ENCODE measurements around the gene NAP1L1.

The NAP1L1 gene

GRCh38 chr12:76038176-76038575 lies 46.3 kb downstream of the NAP1L1 start:
- no peak for DNase-seq (ENCODE audit: low read depth)

DNA sequence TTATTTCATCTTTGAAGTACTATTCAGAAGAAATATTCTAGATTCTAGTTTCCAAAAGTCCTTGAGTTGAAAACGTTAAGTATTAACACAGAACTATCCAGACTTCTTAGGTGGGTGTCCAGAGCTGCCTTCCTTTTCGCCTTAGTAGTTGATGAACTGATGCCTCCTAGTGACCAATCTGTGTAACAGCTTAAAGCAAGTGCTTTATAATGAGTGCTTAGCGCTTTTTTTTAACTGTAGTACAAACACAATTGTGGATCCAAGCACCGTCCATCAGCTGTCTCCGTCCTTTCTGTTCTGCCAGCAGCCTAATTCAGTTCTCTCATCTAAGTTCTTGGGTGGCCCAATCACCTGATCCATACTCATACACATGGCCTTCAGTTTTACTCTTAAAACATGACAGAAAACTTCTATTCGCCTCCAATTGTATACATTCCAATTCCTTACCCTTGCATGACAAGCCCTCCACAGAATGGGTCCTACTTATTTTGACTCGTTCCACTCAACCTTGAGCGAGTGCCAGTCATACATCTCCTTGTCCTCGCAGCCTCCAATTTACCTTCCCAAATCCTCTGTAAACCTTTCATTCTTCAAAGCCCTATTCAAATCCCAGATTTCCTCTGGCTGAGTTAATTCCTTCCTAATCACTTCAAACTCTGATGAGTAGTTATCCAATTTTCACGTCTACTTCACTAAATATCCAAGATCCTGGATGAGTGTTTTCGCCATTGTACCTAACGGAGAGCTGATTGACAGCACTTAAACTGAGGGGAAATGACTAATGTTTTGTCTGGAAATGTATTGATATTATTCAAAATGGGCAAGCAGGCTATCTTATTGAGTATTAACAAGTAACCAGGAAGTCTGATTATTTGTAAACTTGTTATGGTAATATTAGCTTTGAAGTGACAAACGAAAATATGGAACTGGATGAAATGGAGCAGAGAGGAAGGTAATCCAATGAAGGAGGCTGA lies 47.1 kb downstream of the NAP1L1 start:
- DNase-seq (ENCODE audit: low read depth), result no peak

- no peak for DNase-seq (ENCODE audit: low read depth)
Observed at GRCh38 chr12:76035045-76035444, 49.4 kb downstream of the NAP1L1 start.

DNA sequence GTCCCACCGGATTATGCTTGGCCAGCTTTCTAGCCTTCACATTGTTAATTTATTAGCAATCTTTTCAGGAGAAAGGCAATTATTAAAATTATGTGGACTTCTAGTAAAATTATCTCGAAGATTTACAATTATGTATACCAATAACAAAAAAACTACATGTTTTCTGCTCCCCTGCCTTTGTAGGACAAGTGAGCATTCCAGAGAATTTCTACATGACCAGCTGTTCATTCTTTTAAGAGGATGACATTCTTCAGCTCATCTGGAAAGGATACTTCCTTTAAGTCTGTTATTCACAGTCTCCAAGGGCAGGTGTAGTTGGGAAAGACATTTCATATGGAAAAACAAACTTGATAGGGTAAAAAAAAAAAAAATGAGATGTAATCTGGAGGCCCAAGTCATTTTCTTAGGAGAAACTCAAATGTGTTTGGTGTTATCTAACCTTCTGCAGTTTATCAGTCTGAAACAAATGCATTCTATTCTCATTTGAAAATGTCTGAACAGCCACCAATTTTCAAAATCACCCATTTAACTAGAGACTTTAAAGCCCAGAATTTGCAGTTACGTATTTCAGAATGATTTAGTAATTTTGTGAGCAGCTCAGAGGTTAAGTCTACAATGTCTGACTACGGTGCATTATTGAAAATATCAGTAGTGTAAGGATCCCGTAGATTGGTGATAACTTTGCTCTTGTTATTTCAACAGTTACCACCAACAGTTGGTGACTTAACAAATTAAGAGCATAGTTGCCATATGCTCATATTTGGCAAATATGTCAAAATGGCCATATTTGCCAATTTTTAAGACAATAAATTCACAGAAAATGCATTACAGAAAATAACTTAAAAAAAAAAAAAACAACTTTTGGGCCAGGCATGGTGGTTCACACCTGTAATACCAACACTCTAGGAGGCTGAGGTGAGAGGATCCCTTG lies 51.1 kb downstream of the NAP1L1 start:
- DNase-seq (ENCODE audit: low read depth), result no peak

- DNase-seq (ENCODE audit: low read depth), result peak; percentile 13
Observed at GRCh38 chr12:76032043-76032981, 52.2 kb downstream of the NAP1L1 start.

DNA sequence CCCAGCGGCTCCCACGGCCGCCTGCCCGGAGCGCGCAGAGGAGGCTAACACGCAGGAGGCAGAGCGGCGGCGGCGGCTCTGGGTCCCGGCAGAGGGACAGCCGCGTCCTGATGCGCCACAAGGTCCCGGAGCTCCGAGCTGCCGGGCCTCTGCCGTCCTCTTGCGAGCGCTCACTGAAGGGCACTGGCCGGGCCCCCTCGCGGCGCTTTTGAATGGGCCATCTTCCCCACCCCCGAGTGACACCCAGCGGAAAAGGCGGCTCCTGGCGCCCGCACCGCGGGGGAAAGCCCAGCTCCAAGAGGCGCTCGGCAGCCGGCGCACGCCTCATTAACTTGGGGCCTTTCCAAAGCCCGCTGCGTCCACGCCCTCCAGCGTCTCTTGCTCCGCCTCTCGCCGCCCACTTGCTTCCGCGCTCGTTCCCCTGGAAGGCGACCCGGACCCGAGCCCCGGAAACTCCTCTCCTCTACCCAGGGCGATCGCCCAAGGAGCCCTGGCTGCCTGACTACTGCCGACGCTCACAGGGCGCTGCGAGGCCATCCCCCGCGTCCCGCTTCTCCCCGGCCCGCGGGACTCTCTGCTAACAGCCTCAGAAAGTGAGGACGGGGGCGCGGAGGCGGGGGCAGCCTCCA lies 53.0 kb downstream of the NAP1L1 start, which contains the start of gene PHLDA1:
Gene PHLDA1 (minus strand): TSS at position 363 of the 629 bp plus-strand sequence.
- DNase-seq (ENCODE audit: low read depth), result peak; percentile 93

GRCh38 chr12:76031081-76031413 lies 53.4 kb downstream of the NAP1L1 start:
- DNase-seq (ENCODE audit: low read depth), result no peak

GRCh38 chr12:76030341-76031080 lies 54.0 kb downstream of the NAP1L1 start:
- DNase-seq (ENCODE audit: low read depth), result peak; percentile 20

GRCh38 chr12:76029982-76030340 lies 54.5 kb downstream of the NAP1L1 start:
- DNase-seq (ENCODE audit: low read depth), result no peak

- DNase-seq (ENCODE audit: low read depth), result no peak
Observed at GRCh38 chr12:76028571-76029277, 55.8 kb downstream of the NAP1L1 start.

GRCh38 chr12:76026643-76027063 lies 57.8 kb downstream of the NAP1L1 start:
- no peak for DNase-seq (ENCODE audit: low read depth)

DNA sequence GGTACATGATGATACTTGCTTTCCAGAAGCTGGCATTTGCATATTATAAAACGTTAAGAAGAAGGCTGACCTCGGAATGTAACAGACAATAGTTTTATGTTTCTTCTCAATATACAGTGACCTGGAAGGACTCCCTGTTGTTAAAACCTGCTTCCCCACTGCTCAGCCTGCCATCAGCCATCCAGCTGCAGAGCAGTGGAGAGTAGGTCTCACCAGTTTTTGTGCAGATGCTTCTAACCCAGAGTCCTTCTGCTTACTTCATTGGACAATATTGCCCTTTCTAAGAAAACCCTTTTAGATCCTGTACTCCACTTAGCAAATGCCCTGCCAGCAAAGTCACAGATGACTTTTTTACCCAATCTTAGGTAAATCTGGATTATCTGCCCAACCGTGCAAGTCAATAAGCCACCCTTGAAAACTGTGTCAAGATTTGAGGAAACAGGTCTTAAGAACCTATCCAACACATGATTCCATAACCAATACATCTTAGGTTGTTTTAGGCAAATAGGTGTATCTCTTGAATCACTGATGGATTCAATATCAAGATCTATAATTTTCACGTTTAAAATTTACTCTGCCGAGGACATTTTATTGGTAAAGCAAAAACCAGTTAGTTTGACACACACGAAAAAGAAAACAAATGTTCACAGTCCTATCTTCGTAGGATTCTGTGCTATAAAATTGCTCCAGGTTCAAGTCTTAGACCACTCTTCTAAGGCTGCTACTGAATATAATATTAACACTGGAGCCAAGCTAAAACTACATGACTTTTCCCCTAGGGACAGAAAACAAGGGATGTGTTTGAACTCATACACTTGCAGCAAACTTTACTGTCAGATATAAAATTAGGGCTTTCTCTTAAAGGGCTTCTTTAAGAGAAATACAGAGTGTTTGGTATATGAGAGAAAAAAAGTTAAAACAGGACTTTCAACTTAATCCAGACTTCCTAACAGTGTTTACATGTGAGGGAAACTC lies 58.6 kb downstream of the NAP1L1 start:
- DNase-seq (ENCODE audit: low read depth), result no peak

DNA sequence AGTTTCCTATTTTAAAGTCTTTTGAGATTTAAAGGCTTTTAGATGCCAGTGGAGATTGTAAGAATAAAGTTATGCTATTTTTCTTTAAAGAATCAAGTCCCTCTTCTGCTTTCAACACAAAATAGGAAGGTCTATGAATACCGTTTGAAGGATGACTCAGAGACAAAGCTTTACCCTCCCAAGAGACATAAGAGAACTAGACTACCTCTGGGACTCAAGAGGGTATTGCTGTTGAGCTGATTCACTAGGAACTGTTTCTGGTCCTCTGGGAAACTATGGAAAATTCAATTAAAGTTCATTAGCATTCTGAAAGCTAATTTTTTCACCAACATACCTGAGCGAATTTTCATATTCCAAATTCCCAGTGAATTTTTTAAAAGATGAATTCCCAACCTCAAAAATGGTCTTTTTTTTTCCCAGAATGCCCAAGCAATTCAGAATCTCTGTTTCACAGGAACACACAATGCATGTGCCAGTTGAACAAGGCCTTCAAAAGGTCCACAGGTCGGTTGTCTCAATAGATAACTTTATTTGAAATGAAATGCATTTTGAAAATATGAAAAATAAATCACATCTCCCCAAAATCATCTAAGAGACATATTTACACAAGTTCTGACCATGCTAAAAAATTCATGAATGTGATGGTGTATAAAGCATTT lies 59.4 kb downstream of the NAP1L1 start:
- no peak for DNase-seq (ENCODE audit: low read depth)

- DNase-seq (ENCODE audit: low read depth), result no peak
Observed at GRCh38 chr12:76024102-76024781, 60.2 kb downstream of the NAP1L1 start.

DNA sequence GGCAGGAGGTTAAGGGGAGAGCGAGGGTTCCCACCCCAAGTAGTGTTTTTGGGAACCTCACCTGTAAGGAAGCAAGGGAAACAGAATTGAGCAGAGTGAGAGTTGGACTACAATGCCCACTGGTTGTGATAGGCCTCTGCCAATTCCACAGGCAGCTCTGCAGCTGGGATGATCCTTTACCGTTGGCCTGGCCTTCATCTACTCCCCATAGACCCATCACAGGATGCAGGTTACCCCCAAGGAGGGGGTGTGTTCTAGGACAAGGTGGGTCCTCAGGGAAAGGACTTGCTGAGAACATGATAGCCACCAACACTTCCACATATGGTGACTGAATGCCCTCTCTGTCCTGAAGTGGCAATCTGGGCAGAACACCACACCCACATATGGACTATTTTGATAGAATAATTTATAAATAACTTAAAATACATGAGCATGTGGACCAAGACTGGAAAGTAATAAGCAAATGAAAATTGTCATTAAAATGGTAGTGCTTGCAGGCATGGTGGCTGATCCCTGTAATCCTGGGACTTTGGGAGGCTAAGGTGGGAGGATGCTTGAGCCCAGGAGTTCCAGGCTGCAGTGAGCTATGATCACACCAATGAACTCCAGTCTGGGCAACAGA lies 61.3 kb downstream of the NAP1L1 start:
- no peak for DNase-seq (ENCODE audit: low read depth)

GRCh38 chr12:76022506-76022905 lies 62.0 kb downstream of the NAP1L1 start:
- DNase-seq (ENCODE audit: low read depth), result no peak
